Stimulated activated CD8-positive, alpha-beta memory T cell treated with anti-CD3 and anti-CD28 coated beads, Interleukin-7, amount 100 ng/mL, for 1 hour (primary cell): ENCODE measurements around the gene PEX10.

ENCODE experiments used
- DNase-seq, 2 donors: peaks; one replicate each; pipeline ENCODE4 v3.0.0-alpha.2; 2020; ENCODE audit warnings: low read depth in 2 of 2

Gene PEX10

DNA sequence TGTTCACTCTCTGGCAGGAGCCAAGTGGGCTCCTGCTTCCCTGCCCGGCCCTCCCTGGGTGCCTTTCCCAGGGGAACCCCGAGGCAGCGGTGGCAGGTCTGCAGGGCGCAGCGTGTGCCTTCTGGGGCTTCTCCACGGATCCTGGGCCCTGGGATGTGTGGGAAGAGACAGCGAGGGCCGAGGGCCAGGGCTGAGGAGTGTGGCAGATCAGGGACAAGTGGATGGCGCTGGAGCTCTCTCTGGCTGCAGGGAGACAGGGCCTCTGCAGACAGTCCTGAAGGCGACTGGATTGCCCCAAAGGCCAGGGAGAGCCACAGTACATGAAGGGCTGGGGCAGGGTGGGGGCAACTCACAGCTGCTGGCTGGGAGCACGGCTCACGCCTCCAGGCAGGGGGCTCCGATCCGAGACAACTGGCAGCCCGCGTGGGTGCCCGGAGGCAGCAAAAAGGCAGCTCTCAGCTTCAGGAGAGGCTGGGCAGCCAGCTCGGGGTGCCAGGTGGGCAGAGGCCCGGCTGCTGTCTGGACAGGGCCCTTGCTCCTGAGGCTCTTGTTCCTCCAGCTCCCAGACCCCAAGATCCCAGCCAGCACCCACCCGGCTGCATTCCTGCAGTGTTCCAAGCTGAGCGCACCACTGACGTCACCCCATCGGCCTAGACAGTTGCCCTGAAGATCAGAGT, 37.0 kb downstream of the PEX10 start:
- no peak for DNase-seq

DNA sequence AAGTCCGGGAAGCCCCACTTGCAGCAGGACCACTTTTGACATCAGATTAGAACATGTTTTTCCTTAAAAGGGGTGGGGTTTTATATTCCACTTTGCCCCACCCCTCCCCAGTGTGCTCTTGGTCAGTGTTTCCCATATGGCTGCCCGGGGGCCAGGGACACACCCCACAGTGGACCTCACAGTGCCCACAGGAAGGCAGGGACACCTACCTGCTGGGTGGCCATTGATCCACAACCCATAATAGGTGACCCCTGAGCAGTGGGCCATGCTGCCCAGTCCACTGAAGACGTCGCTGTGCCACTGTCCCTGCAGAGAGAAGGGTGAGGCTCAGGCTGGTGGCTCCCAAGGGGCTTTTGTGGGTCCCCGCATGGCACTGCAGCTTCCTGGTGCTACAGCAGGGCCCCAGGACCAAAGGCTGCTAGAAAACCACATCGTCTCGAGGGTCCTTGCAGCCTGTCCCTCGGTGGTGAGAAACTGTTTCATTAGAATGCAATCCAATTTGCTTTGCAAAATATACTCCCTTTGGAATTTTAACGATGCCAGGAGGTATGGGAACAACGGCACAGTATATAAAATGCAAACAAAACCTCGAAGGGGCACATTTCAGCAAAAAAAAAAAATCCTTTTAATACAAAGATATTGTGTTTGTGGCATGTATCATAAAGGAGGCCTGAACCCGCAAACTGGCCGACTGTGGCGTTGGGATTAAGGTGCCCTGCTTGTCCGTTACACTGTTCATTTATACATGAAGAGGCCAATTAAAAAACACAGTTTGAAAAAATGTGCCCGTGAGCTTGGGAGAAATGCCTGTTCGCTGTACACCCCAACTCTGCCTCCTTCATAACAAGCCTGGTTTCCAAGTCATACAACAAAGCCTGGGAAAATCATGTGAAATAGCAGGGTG, 37.9 kb downstream of the PEX10 start:
- no peak for DNase-seq

DNA sequence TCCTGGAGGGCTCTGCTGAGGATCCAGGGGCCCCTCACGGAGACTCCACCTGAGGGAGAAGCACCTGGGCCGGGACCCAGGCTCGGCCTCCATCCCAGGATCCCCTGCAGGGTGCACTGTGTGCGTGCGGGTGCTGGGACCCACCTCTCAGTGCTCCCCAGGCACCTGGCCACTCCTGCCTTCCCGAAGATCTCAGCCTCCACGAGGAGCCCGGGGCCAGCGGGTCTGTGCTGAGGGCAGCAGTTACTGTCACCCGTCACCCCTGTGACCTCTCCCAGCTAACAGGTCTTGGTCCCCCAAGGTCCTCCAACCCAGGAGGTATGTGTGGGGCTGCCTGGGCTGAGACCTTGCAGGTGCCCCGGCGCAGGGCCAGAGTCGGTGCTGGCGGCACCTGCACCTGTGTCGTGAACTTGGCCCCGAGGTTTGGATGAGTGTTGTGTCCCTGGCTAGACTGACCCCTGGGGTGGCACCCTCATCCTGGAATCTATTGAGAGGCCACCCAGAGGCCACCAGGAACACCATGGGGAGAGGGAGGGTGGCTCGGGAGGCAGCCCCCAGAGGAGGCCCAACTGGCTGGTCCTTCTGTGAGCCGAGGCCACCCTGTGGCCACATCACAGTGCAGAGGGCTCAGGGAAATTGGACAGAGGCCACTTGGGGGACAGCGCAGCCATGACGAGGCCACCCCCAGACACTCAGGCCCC, 38.7 kb downstream of the PEX10 start:
- DNase-seq = no peak

- DNase-seq = no peak
Measured at GRCh38 chr1:2372551-2373490, 39.5 kb downstream of the PEX10 start.

GRCh38 chr1:2368053-2368744, 44.2 kb downstream of the PEX10 start:
- no peak for DNase-seq

- no peak for DNase-seq
Measured at GRCh38 chr1:2363847-2364513, 48.4 kb downstream of the PEX10 start.

- DNase-seq = no peak
Measured at GRCh38 chr1:2360588-2361364, 51.6 kb downstream of the PEX10 start.

GRCh38 chr1:2358651-2359640, 53.4 kb downstream of the PEX10 start:
- DNase-seq = no peak

DNA sequence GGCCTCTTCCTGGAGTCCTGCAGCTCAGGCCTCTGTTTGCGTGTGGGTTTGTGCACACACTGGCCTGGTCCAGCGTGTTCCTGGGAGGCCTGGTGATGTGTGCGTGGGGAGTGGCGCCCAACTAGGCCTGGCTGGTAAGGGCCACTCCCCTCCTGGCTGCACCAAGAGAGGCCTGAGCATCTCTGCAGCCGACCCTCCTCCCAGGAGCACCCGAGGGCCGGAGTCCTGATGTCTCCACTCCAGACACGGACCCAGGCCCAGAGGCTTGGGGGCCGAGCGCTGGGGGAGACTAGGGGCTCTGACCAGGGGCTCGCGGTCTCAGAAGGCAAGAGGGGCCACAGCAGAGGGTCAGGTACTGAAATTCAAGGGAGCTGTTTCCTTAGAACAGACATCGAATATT, 54.3 kb downstream of the PEX10 start:
- DNase-seq = no peak

GRCh38 chr1:2356911-2357845, 55.2 kb downstream of the PEX10 start:
- DNase-seq = no peak

DNA sequence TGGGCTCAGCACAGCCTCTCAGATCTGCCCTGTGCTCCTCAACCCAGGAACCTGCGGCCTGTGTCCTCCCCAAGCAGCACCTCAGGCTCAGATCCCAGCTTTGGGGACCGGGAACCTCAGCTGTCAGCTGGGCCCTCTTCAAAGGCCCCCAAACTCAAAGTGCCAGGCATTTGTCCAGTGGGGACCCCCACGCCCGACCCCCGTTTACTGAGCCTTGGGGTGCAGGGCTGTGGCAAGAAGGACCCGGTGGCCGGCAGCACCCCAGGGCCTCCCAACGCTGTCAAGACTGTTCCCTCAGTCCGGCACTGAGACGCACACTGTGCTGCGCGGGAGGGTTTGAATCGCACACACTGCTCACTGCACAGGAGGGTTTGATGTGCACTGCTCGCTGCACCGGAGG, 56.0 kb downstream of the PEX10 start:
- no peak for DNase-seq

- no peak for DNase-seq
Measured at GRCh38 chr1:2355373-2356261, 56.7 kb downstream of the PEX10 start.

GRCh38 chr1:2354511-2355372, 57.6 kb downstream of the PEX10 start:
- DNase-seq = no peak
